T-cell (primary cell): ENCODE measurements around the gene TSC22D4. TPM values are rescaled to one million over a fixed set of nuclear protein-coding genes. Genes with fewer than 3 reads are reported as not detected.

Experiments used
- ATAC-seq, 4 experiments: fragments of 200-7000 bp in 3 of 4; fragments of 150-1000 bp in 1 of 4; cut with Tn5 transposase; replicated peaks in 1 of 4; 1 replicate in 3 of 4; 2 replicates in 1 of 4; pipeline ENCODE4 v1.10.0; 2021; ENCODE audit warnings: moderate library complexity in 3 of 4, mild to moderate bottlenecking in 2 of 4, moderate number of reproducible peaks in 1 of 4
- CTCF ChIA-PET, 2 donors: fragments of 300-600 bp; sonication (Branson Sonifier 250); formaldehyde crosslinking; loops; one replicate each; lab custom pipeline; 2022; ENCODE audit warnings: antibody characterized with exemption in 2 of 2; lab: Charles Lee
- POLR2A ChIA-PET, 2 donors: fragments of 300-600 bp; sonication (Branson Sonifier 250); formaldehyde crosslinking; loops; one replicate each; lab custom pipeline; 2022; ENCODE audit warnings: antibody characterized with exemption in 2 of 2; lab: Charles Lee
- DNase-seq, 35 experiments: peaks; one replicate each; pipeline versions ENCODE4 v3.0.0 to v3.0.0-alpha.2; 2013 to 2023
- H3K27ac ChIP-seq: one replicate; pipeline ENCODE4 v1.5.1; 2013; ENCODE audit warnings: low read length
- H3K27me3 ChIP-seq, 2 experiments: replicated peaks in 1 of 2; 1 replicate in 1 of 2; 2 replicates in 1 of 2; pipeline versions ENCODE4 v1.6.1 to v1.7.0; 2013; ENCODE audit warnings: low read length in 1 of 2, mixed read lengths in 1 of 2; ENCODE audit not compliant: control insufficient read depth in 2 of 2, insufficient read depth in 2 of 2; ENCODE audit errors: extremely low read depth in 1 of 2
- H3K36me3 ChIP-seq, 2 donors: 1 replicate in 1 of 2; 2 replicates in 1 of 2; pipeline versions ENCODE4 v1.6.1 to v1.7.0; 2013; ENCODE audit warnings: low read length in 1 of 2; ENCODE audit not compliant: control insufficient read depth in 2 of 2, insufficient read depth in 1 of 2; ENCODE audit errors: extremely low read depth in 1 of 2
- H3K4me1 ChIP-seq, 2 experiments: 1 replicate in 1 of 2; 2 replicates in 1 of 2; pipeline versions ENCODE4 v1.6.1 to v1.7.0; 2013; ENCODE audit warnings: low read length in 2 of 2, mixed read lengths in 1 of 2; ENCODE audit not compliant: insufficient read depth in 2 of 2, control insufficient read depth in 1 of 2; ENCODE audit errors: extremely low read depth in 1 of 2
- H3K4me3 ChIP-seq, 2 donors: 1 replicate in 1 of 2; 2 replicates in 1 of 2; pipeline versions ENCODE4 v1.5.1 to v1.7.0; 2013; ENCODE audit warnings: mild to moderate bottlenecking in 2 of 2, low read length in 1 of 2, moderate library complexity in 1 of 2; ENCODE audit not compliant: control insufficient read depth in 1 of 2; ENCODE audit errors: extremely low read depth in 1 of 2
- H3K9me3 ChIP-seq: 2 replicates; pipeline ENCODE4 v1.7.0; 2013
- H3K27ac Mint-ChIP-seq, 2 donors: one replicate each; pipeline ENCODE4 v1.8.0; 2020 to 2021; ENCODE audit warnings: mild to moderate bottlenecking in 2 of 2, mixed read lengths in 2 of 2
- H3K27me3 Mint-ChIP-seq, 2 donors: one replicate each; pipeline ENCODE4 v1.8.0; 2021 to 2022; ENCODE audit warnings: mixed read lengths in 2 of 2
- H3K36me3 Mint-ChIP-seq: one replicate; pipeline ENCODE4 v1.8.0; 2021; ENCODE audit warnings: mixed read lengths
- H3K4me1 Mint-ChIP-seq, 3 donors: one replicate each; pipeline ENCODE4 v1.8.0; 2020 to 2022; ENCODE audit warnings: mixed read lengths in 3 of 3, mild to moderate bottlenecking in 1 of 3
- H3K4me3 Mint-ChIP-seq, 3 donors: one replicate each; pipeline ENCODE4 v1.8.0; 2020 to 2022; ENCODE audit warnings: mild to moderate bottlenecking in 3 of 3, mixed read lengths in 3 of 3, moderate library complexity in 3 of 3
- H3K9me3 Mint-ChIP-seq, 3 donors: one replicate each; pipeline ENCODE4 v1.8.0; 2020 to 2022; ENCODE audit warnings: mixed read lengths in 3 of 3
- WGBS: methylation state at CpG from one replicate; pipeline ENCODE4 v1.1.5; 2013; ENCODE audit warnings: missing lambda C conversion rate; ENCODE audit not compliant: insufficient coverage; 5-methylcytosine and 5-hydroxymethylcytosine counted together
- total RNA-seq, 35 experiments: library from RNA in 6 of 35; stranded (reverse) in 6 of 35; fragments of 120-200 nt in 1 of 35; gene quantifications; one replicate each; pipeline versions ENCODE4 v1.2.1 to v1.2.4 and lab custom pipeline; 2013 to 2026

TSC22D4 gene
- total RNA-seq, 5 donors from 2014 or later (not counting 1 experiment from before 2014, with no cell fraction given): 85.2 to 160 (median 148) TPM

GRCh38 chr7:100425347-100425746 lies 53.7 kb downstream of the TSC22D4 start:
- Mint-ChIP-seq H3K4me1 (peaks cover 5 to 20% (median 10%) of the 10 kb centered on the region in 3 donors), H3K36me3 (peaks cover 3% of the 10 kb centered on the region), H3K4me3 (no peak overlapping the region), H3K27ac (no peak overlapping the region), H3K27me3 (no peaks in the 10 kb centered on the region), H3K9me3 (no peaks in the 10 kb centered on the region)
- H3K9me3 ChIP-seq: no peaks in the 10 kb centered on the region
- H3K36me3 ChIP-seq: peaks cover 0 to 3% of the 10 kb centered on the region in 2 donors
- no CpG with 5 or more reads among the region's 1 CpG for WGBS
- POLR2A ChIA-PET: no interaction called here
- CTCF ChIA-PET: no interaction called here
- DNase-seq: no peak
- H3K4me3 ChIP-seq: no peak overlapping the region
- H3K4me1 ChIP-seq: peaks cover under 1 to 11% of the 10 kb centered on the region in 2 experiments
- no peak for ATAC-seq
- H3K27ac ChIP-seq: no peak overlapping the region
- H3K27me3 ChIP-seq: peaks cover 0 to 4% of the 10 kb centered on the region in 2 experiments

GRCh38 chr7:100423315-100423714 lies 55.7 kb downstream of the TSC22D4 start:
- no peak overlapping the region for H3K4me3 ChIP-seq
- H3K27ac Mint-ChIP-seq: no peak overlapping the region
- peaks cover 0 to 7% of the 10 kb centered on the region in 2 experiments for H3K4me1 ChIP-seq
- H3K9me3 Mint-ChIP-seq: no peaks in the 10 kb centered on the region
- no peaks in the 10 kb centered on the region for H3K9me3 ChIP-seq
- peaks cover 5 to 6% (median 5%) of the 10 kb centered on the region in 3 donors for H3K4me1 Mint-ChIP-seq
- no peak for ATAC-seq
- WGBS: no CpG with 5 or more reads among the region's 6 CpGs
- H3K27me3 ChIP-seq: peaks cover 0 to 4% of the 10 kb centered on the region in 2 experiments
- H3K36me3 Mint-ChIP-seq: peaks cover 3% of the 10 kb centered on the region
- H3K27ac ChIP-seq: no peak overlapping the region
- CTCF ChIA-PET: no interaction called here
- H3K4me3 Mint-ChIP-seq: no peak overlapping the region
- peaks cover 0 to 3% of the 10 kb centered on the region in 2 donors for H3K36me3 ChIP-seq
- POLR2A ChIA-PET: interaction anchor here in 1 of 2 donors (0.8 kb wide), 1 partner anchor 1294 kb away, joined by 3 read pairs; no protein-coding TSS in a partner anchor
- no peak for DNase-seq
- no peaks in the 10 kb centered on the region for H3K27me3 Mint-ChIP-seq

GRCh38 chr7:100419660-100420226 lies 59.3 kb downstream of the TSC22D4 start:
- ATAC-seq: no peak
- H3K27ac ChIP-seq: no peak overlapping the region

GRCh38 chr7:100418930-100419659 lies 59.9 kb downstream of the TSC22D4 start:
- Histone ChIP-seq H3K36me3 (peaks cover 0 to 3% of the 10 kb centered on the region in 2 donors), H3K27ac (no peak overlapping the region), H3K27me3 (no peaks in the 10 kb centered on the region), H3K4me1 (no peaks in the 10 kb centered on the region), H3K4me3 (no peak overlapping the region), H3K9me3 (no peaks in the 10 kb centered on the region)
- H3K27ac Mint-ChIP-seq: no peak overlapping the region
- no peaks in the 10 kb centered on the region for H3K27me3 Mint-ChIP-seq
- H3K36me3 Mint-ChIP-seq: peaks cover 1% of the 10 kb centered on the region
- no peak for DNase-seq
- CTCF ChIA-PET: no interaction called here
- no peaks in the 10 kb centered on the region for H3K9me3 Mint-ChIP-seq
- WGBS: no CpG with 5 or more reads among the region's 1 CpG
- no peak for ATAC-seq
- H3K4me1 Mint-ChIP-seq: no peaks in the 10 kb centered on the region
- no peak overlapping the region for H3K4me3 Mint-ChIP-seq
- POLR2A ChIA-PET: no interaction called here

More at GRCh38 chr7:100419660-100420226, 59.3 kb downstream of the TSC22D4 start:
- Histone ChIP-seq H3K27me3 (no peaks in the 10 kb centered on the region), H3K36me3 (peaks cover 0 to 3% of the 10 kb centered on the region in 2 donors), H3K4me3 (no peak overlapping the region), H3K4me1 (no peaks in the 10 kb centered on the region), H3K9me3 (no peaks in the 10 kb centered on the region)
- no peaks in the 10 kb centered on the region for H3K9me3 Mint-ChIP-seq
- peaks cover 3% of the 10 kb centered on the region for H3K36me3 Mint-ChIP-seq
- no peaks in the 10 kb centered on the region for H3K4me1 Mint-ChIP-seq
- POLR2A ChIA-PET: interaction anchor here in 1 of 2 donors (0.5 to 0.6 kb wide), 2 partner anchors 34 to 704 kb away, joined by 6 read pairs; no protein-coding TSS in a partner anchor
- no CpG with 5 or more reads among the region's 1 CpG for WGBS
- H3K4me3 Mint-ChIP-seq: no peak overlapping the region
- CTCF ChIA-PET: no interaction called here
- no peak overlapping the region for H3K27ac Mint-ChIP-seq
- no peaks in the 10 kb centered on the region for H3K27me3 Mint-ChIP-seq
- no peak for DNase-seq

Other genes starting within 250 kb of the TSC22D4 start
- gene SPDYE3, start 171.5 kb downstream of the TSC22D4 start, total RNA-seq: not detected
- 100 to 1,000 TPM in 3 of 5 donors, 10 to 100 TPM in 2; 91.2 to 117 (median 102) TPM for gene PILRB, start 121.1 kb downstream of the TSC22D4 start, total RNA-seq
- 10 to 100 TPM in 2 of 5 donors, 1 to 10 TPM in 3; 3.7 to 19.3 (median 7.1) TPM for gene PILRA, start 105.7 kb downstream of the TSC22D4 start, total RNA-seq
- 10 to 100 TPM in 3 of 5 donors, 1 to 10 TPM in 2; 6.9 to 13.9 (median 12.0) TPM for gene ZCWPW1, start 50.5 kb downstream of the TSC22D4 start, total RNA-seq
- gene MEPCE, start 49.4 kb downstream of the TSC22D4 start, total RNA-seq: 10 to 100 TPM; 50.6 to 63.2 (median 60.3) TPM
- 100 to 1,000 TPM in 2 of 5 donors, 10 to 100 TPM in 3; 32.8 to 117 (median 98.6) TPM for gene PPP1R35, start 42.7 kb downstream of the TSC22D4 start, total RNA-seq
- gene SPACDR, start 15.0 kb downstream of the TSC22D4 start, total RNA-seq: 1 to 10 TPM; 1.3 to 4.0 (median 3.3) TPM
- gene NYAP1, start 4.7 kb upstream of the TSC22D4 start, total RNA-seq: 1 to 10 TPM in 2 of 5 donors, under 1 TPM in 3; 0.50 to 1.4 (median 0.99) TPM
- 10 to 100 TPM; 26.2 to 54.6 (median 40.2) TPM for gene AGFG2, start 60.0 kb upstream of the TSC22D4 start, total RNA-seq
- gene SAP25, start 94.7 kb upstream of the TSC22D4 start, total RNA-seq: 100 to 1,000 TPM in 3 of 5 donors, 10 to 100 TPM in 2; 61.2 to 129 (median 107) TPM
- gene LRCH4, start 106.9 kb upstream of the TSC22D4 start, total RNA-seq: 100 to 1,000 TPM; 328 to 377 (median 362) TPM
- gene FBXO24, start 107.1 kb upstream of the TSC22D4 start, total RNA-seq: 1 to 10 TPM in 3 of 5 donors, under 1 TPM in 2; 0.70 to 1.7 (median 1.3) TPM
- 10 to 100 TPM in 3 of 5 donors, 1 to 10 TPM in 2; 5.4 to 14.0 (median 10.5) TPM for gene PCOLCE, start 123.1 kb upstream of the TSC22D4 start, total RNA-seq
- 10 to 100 TPM; 10.9 to 19.0 (median 16.3) TPM for gene MOSPD3, start 133.3 kb upstream of the TSC22D4 start, total RNA-seq
- gene TFR2, start 162.3 kb upstream of the TSC22D4 start, total RNA-seq: 1 to 10 TPM; 3.8 to 8.7 (median 6.7) TPM
- gene ACTL6B, start 177.2 kb upstream of the TSC22D4 start, total RNA-seq: not detected
- 100 to 1,000 TPM; 101 to 175 (median 153) TPM for gene GNB2, start 194.5 kb upstream of the TSC22D4 start, total RNA-seq
- gene GIGYF1, start 215.0 kb upstream of the TSC22D4 start, total RNA-seq: 100 to 1,000 TPM in 3 of 5 donors, 10 to 100 TPM in 2; 87.7 to 161 (median 124) TPM
- 10 to 100 TPM in 3 of 5 donors, 1 to 10 TPM in 2; 8.3 to 18.1 (median 17.8) TPM for gene POP7, start 226.9 kb upstream of the TSC22D4 start, total RNA-seq
- gene EPO, start 241.3 kb upstream of the TSC22D4 start, total RNA-seq: not detected